WTC11 (cell line): Measurements from ENCODE around the gene ADI1. TPM values are rescaled to one million over a fixed set of nuclear protein-coding genes. Genes with fewer than 3 reads are reported as not detected.

Experiments used
- ATAC-seq: fragments of 200-7000 bp; cut with Tn5 transposase; 2 replicates; pipeline ENCODE4 v1.10.0; 2021; ENCODE audit warnings: mild to moderate bottlenecking, moderate library complexity
- CTCF ChIA-PET: fragments of 300-600 bp; sonication (Branson Sonifier 250); formaldehyde crosslinking; loops from one replicate; lab custom pipeline; 2021; ENCODE audit warnings: antibody characterized with exemption; lab: Charles Lee
- POLR2A ChIA-PET: fragments of 350-600 bp; sonication (Branson Sonifier 250); formaldehyde crosslinking; loops from one replicate; lab custom pipeline; 2021; ENCODE audit warnings: antibody characterized with exemption; lab: Charles Lee
- DNase-seq: peaks from one replicate; pipeline ENCODE4 v3.0.0; 2021; ENCODE audit warnings: low spot score
- H3K27ac Mint-ChIP-seq: 2 replicates; pipeline ENCODE4 v1.8.0; 2021; ENCODE audit warnings: mixed read lengths
- H3K27me3 Mint-ChIP-seq: 2 replicates; pipeline ENCODE4 v1.8.0; 2021; ENCODE audit warnings: low read depth, mild to moderate bottlenecking, moderate library complexity, mixed read lengths
- H3K36me3 Mint-ChIP-seq: 2 replicates; pipeline ENCODE4 v1.8.0; 2021; ENCODE audit warnings: mixed read lengths
- H3K4me1 Mint-ChIP-seq: 2 replicates; pipeline ENCODE4 v1.8.0; 2022; ENCODE audit warnings: mixed read lengths
- H3K4me3 Mint-ChIP-seq: 2 replicates; pipeline ENCODE4 v1.8.0; 2021; ENCODE audit warnings: mild to moderate bottlenecking, moderate library complexity, mixed read lengths
- H3K9me3 Mint-ChIP-seq: 2 replicates; pipeline ENCODE4 v1.8.0; 2021; ENCODE audit warnings: mixed read lengths
- AR ChIP-seq: fragments of 250-450 bp; sonication (Bioruptor Pico); IDR thresholded peaks from 2 replicates; pipeline ENCODE4 v1.9.0; 2021; ENCODE audit warnings: mild to moderate bottlenecking
- ATF1 ChIP-seq: sonication (generic); formaldehyde crosslinking; IDR thresholded peaks from 2 replicates; pipeline ENCODE4 v1.8.1; 2023; ENCODE audit warnings: mild to moderate bottlenecking, moderate library complexity, missing genetic modification reagents
- CTCF ChIP-seq: fragments of 200-600 bp; IDR thresholded peaks from 2 replicates; pipeline ENCODE4 v1.8.0; 2022; ENCODE audit warnings: antibody characterized with exemption
- E2F1 ChIP-seq: sonication (generic); formaldehyde crosslinking; IDR thresholded peaks from 2 replicates; pipeline ENCODE4 v1.8.0; 2022; ENCODE audit warnings: mild to moderate bottlenecking, missing genetic modification reagents
- ESRRA ChIP-seq: sonication (generic); formaldehyde crosslinking; IDR thresholded peaks from 2 replicates; pipeline ENCODE4 v1.8.1; 2022; ENCODE audit warnings: mild to moderate bottlenecking, missing genetic modification reagents, borderline replicate concordance
- FOXK1 ChIP-seq: sonication (generic); formaldehyde crosslinking; IDR thresholded peaks from 2 replicates; pipeline ENCODE4 v1.8.0; 2022; ENCODE audit warnings: mild to moderate bottlenecking, moderate library complexity, missing genetic modification reagents
- GABPB1 ChIP-seq: sonication (generic); formaldehyde crosslinking; IDR thresholded peaks from 2 replicates; pipeline ENCODE4 v1.8.1; 2023; ENCODE audit warnings: mild to moderate bottlenecking, missing genetic modification reagents
- JAZF1 ChIP-seq: fragments of 250-450 bp; sonication (Bioruptor Pico); IDR thresholded peaks from 2 replicates; pipeline ENCODE4 v1.9.0; 2021; ENCODE audit warnings: moderate library complexity, mild to moderate bottlenecking, inconsistent platforms
- NR2C2 ChIP-seq: sonication (generic); formaldehyde crosslinking; IDR thresholded peaks from 2 replicates; pipeline ENCODE4 v1.8.0; 2022; ENCODE audit warnings: mild to moderate bottlenecking, missing genetic modification reagents
- RELA ChIP-seq: sonication (generic); formaldehyde crosslinking; IDR thresholded peaks from 2 replicates; pipeline ENCODE4 v1.8.1; 2022; ENCODE audit warnings: missing genetic modification reagents, mild to moderate bottlenecking, borderline replicate concordance
- SOX15 ChIP-seq: fragments of 250-450 bp; sonication (Bioruptor Pico); IDR thresholded peaks from 2 replicates; pipeline ENCODE4 v1.9.0; 2021; ENCODE audit warnings: mild to moderate bottlenecking
- SP1 ChIP-seq: sonication (generic); formaldehyde crosslinking; conservative IDR thresholded peaks from 2 replicates; pipeline ENCODE4 v1.8.1; 2022; ENCODE audit warnings: missing genetic modification reagents
- TCF7 ChIP-seq: sonication (generic); formaldehyde crosslinking; IDR thresholded peaks from 2 replicates; pipeline ENCODE4 v1.8.0; 2022; ENCODE audit warnings: mild to moderate bottlenecking, low read depth, missing genetic modification reagents, moderate library complexity
- TEAD4 ChIP-seq: sonication (generic); formaldehyde crosslinking; IDR thresholded peaks from 2 replicates; pipeline ENCODE4 v1.8.0; 2022; ENCODE audit warnings: mild to moderate bottlenecking, missing genetic modification reagents
- ZNF232 ChIP-seq: sonication (generic); formaldehyde crosslinking; IDR thresholded peaks from 2 replicates; pipeline ENCODE4 v1.8.0; 2022; ENCODE audit warnings: mild to moderate bottlenecking, missing genetic modification reagents
- ZNF263 ChIP-seq: sonication (generic); formaldehyde crosslinking; IDR thresholded peaks from 2 replicates; pipeline ENCODE4 v1.8.1; 2022; ENCODE audit warnings: low read depth, mild to moderate bottlenecking, moderate library complexity, missing genetic modification reagents
- ZNF416 ChIP-seq: fragments of 250-450 bp; sonication (Bioruptor Pico); IDR thresholded peaks from 2 replicates; pipeline ENCODE4 v1.9.0; 2021; ENCODE audit warnings: mild to moderate bottlenecking, inconsistent platforms
- ZNF532 ChIP-seq: fragments of 250-450 bp; sonication (Bioruptor Pico); IDR thresholded peaks from 2 replicates; pipeline ENCODE4 v1.9.0; 2021; ENCODE audit warnings: mild to moderate bottlenecking, borderline replicate concordance
- total RNA-seq: library from RNA; stranded (reverse); gene quantifications from 3 replicates; pipeline ENCODE4 v1.2.3, GENCODE V29; 2021
- TF ChIP-seq, protein P1 (sequence below): sonication (generic); formaldehyde crosslinking; IDR thresholded peaks from 2 replicates; pipeline ENCODE4 v1.8.1; 2022; ENCODE audit warnings: missing genetic modification reagents, borderline replicate concordance
- TF ChIP-seq, protein P2 (sequence below): sonication (generic); formaldehyde crosslinking; IDR thresholded peaks from 2 replicates; pipeline ENCODE4 v1.8.0; 2022; ENCODE audit warnings: mild to moderate bottlenecking, missing genetic modification reagents
- TF ChIP-seq, protein P3 (sequence below): sonication (generic); formaldehyde crosslinking; IDR thresholded peaks from 2 replicates; pipeline ENCODE4 v1.8.1; 2023; ENCODE audit warnings: mild to moderate bottlenecking, moderate library complexity, missing genetic modification reagents

The ADI1 gene
- total RNA-seq, 1 experiment from 2014 or later = 21.4 TPM

DNA sequence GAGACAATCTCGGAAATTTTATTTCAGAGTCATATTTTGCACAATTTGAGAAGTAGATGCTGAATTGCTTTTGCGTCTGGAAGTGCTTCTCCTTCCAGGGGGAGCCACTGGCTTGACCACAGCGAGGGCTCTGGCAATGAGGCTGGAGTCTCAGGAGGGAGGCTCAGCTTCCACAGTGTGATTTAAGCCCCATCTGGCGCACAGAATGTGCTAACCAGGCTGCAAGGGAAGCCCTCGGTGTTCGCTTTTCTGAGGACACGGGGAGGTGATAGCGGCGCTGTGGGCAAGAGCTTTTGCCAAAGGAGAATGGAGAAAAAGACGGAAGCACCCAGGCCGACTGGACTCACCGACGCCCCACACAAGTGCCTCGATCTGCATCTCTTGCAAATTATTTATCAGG lies 52.4 kb downstream of the ADI1 start (continued):
- TF ChIP-seq, protein P1, sequence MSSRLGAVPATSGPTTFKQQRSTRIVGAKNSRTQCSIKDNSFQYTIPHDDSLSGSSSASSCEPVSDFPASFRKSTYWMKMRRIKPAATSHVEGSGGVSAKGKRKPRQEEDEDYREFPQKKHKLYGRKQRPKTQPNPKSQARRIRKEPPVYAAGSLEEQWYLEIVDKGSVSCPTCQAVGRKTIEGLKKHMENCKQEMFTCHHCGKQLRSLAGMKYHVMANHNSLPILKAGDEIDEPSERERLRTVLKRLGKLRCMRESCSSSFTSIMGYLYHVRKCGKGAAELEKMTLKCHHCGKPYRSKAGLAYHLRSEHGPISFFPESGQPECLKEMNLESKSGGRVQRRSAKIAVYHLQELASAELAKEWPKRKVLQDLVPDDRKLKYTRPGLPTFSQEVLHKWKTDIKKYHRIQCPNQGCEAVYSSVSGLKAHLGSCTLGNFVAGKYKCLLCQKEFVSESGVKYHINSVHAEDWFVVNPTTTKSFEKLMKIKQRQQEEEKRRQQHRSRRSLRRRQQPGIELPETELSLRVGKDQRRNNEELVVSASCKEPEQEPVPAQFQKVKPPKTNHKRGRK (CRISPR knock-in tag) = no peak
- no peak for TF ChIP-seq NR2C2
- TF ChIP-seq SOX15 (CRISPR knock-in tag) = no peak
- TF ChIP-seq GABPB1 (CRISPR knock-in tag) = no peak
- no peak for TF ChIP-seq ZNF532 (CRISPR knock-in tag)
- TF ChIP-seq ATF1 (CRISPR knock-in tag) = no peak
- no peak for TF ChIP-seq CTCF
- no peak for TF ChIP-seq ZNF263 (CRISPR knock-in tag)
- TF ChIP-seq TEAD4 (CRISPR knock-in tag) = no peak
- TF ChIP-seq, all 79 proteins: peak for 0

- ChIA-PET POLR2A (no interaction called here), CTCF (interaction anchor here (1.3 kb wide), 1 partner anchor 23 kb away, joined by 4 read pairs; no protein-coding TSS in a partner anchor)
- Mint-ChIP-seq H3K4me3 (no peak overlapping the region), H3K36me3 (peaks cover 17% of the 10 kb centered on the region), H3K27ac (no peak overlapping the region), H3K27me3 (no peaks in the 10 kb centered on the region; the same call in 1 of the 2 replicates), H3K4me1 (peaks cover 18% of the 10 kb centered on the region), H3K9me3 (no peaks in the 10 kb centered on the region)
- no peak for DNase-seq
- ATAC-seq = no peak
- TF ChIP-seq, protein P2, sequence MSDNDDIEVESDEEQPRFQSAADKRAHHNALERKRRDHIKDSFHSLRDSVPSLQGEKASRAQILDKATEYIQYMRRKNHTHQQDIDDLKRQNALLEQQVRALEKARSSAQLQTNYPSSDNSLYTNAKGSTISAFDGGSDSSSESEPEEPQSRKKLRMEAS (CRISPR knock-in tag) = no peak
- TF ChIP-seq ZNF263 (CRISPR knock-in tag) (no peak), RELA (CRISPR knock-in tag) (no peak), JAZF1 (no peak), E2F1 (CRISPR knock-in tag) (no peak), ZNF416 (CRISPR knock-in tag) (no peak), ESRRA (CRISPR knock-in tag) (no peak), FOXK1 (CRISPR knock-in tag) (no peak), SP1 (no peak), ZNF232 (CRISPR knock-in tag) (no peak), TCF7 (CRISPR knock-in tag) (no peak), AR (CRISPR knock-in tag) (no peak)
- TF ChIP-seq, protein P3, sequence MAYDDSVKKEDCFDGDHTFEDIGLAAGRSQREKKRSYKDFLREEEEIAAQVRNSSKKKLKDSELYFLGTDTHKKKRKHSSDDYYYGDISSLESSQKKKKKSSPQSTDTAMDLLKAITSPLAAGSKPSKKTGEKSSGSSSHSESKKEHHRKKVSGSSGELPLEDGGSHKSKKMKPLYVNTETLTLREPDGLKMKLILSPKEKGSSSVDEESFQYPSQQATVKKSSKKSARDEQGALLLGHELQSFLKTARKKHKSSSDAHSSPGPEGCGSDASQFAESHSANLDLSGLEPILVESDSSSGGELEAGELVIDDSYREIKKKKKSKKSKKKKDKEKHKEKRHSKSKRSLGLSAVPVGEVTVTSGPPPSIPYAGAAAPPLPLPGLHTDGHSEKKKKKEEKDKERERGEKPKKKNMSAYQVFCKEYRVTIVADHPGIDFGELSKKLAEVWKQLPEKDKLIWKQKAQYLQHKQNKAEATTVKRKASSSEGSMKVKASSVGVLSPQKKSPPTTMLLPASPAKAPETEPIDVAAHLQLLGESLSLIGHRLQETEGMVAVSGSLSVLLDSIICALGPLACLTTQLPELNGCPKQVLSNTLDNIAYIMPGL = no peak
Measured at GRCh38 chr2:3466482-3466863, 52.9 kb downstream of the ADI1 start.
